HG02973 (cell line): ENCODE measurements around the gene CTTNBP2NL.
A peak's percentile ranks its signal among the peaks of the same experiment; 100 is the strongest.
"Not testable (repeated sequence)": the region's sequence is repeated elsewhere in the genome, so short reads cannot be mapped to it uniquely, and the experiment has no call there.

Source experiments
- ATAC-seq: cut with Tn5 transposase; IDR thresholded peaks from one replicate; pipeline ENCODE4 v1.9.1; 2021; ENCODE audit warnings: moderate library complexity; ENCODE audit not compliant: unreplicated experiment

CTTNBP2NL gene

GRCh38 chr1:112386731-112387346 is 9.2 kb upstream of the CTTNBP2NL start:
- ATAC-seq, result no peak

GRCh38 chr1:112387807-112388206 is 8.2 kb upstream of the CTTNBP2NL start:
- ATAC-seq, result no peak

- no peak for ATAC-seq
Measured at GRCh38 chr1:112388436-112388835, 7.6 kb upstream of the CTTNBP2NL start.

GRCh38 chr1:112389689-112390088 is 6.3 kb upstream of the CTTNBP2NL start:
- ATAC-seq, result no peak

- ATAC-seq, result not testable (repeated sequence)
Measured at GRCh38 chr1:112390335-112390734, 5.7 kb upstream of the CTTNBP2NL start.

GRCh38 chr1:112390775-112391602 is 5.0 kb upstream of the CTTNBP2NL start:
- peak; percentile 36 for ATAC-seq

- ATAC-seq, result no peak
Measured at GRCh38 chr1:112391603-112391940, 4.4 kb upstream of the CTTNBP2NL start.

GRCh38 chr1:112393631-112393974 is 2.4 kb upstream of the CTTNBP2NL start:
- ATAC-seq, result no peak

GRCh38 chr1:112394743-112395062 is 1.3 kb upstream of the CTTNBP2NL start:
- no peak for ATAC-seq

- no peak for ATAC-seq
Measured at GRCh38 chr1:112395256-112395820, 676 bp upstream of the CTTNBP2NL start.

GRCh38 chr1:112396653-112397471 is 848 bp downstream of the CTTNBP2NL start:
- no peak for ATAC-seq

GRCh38 chr1:112397841-112398240 is 1.8 kb downstream of the CTTNBP2NL start:
- no peak for ATAC-seq

GRCh38 chr1:112399456-112399855 is 3.4 kb downstream of the CTTNBP2NL start:
- ATAC-seq, result no peak

GRCh38 chr1:112400706-112401105 is 4.7 kb downstream of the CTTNBP2NL start:
- ATAC-seq, result not testable (repeated sequence)

- peak; percentile 57 for ATAC-seq
Measured at GRCh38 chr1:112402682-112403643, 6.9 kb downstream of the CTTNBP2NL start.

- ATAC-seq, result no peak
Measured at GRCh38 chr1:112406771-112407170, 10.8 kb downstream of the CTTNBP2NL start.

- no peak for ATAC-seq
Measured at GRCh38 chr1:112409414-112409813, 13.4 kb downstream of the CTTNBP2NL start.

GRCh38 chr1:112410673-112411072 is 14.7 kb downstream of the CTTNBP2NL start:
- no peak for ATAC-seq

- ATAC-seq, result no peak
Measured at GRCh38 chr1:112417271-112417670, 21.3 kb downstream of the CTTNBP2NL start.

GRCh38 chr1:112418099-112418892 is 22.3 kb downstream of the CTTNBP2NL start:
- no peak for ATAC-seq
